Panc1 (cell line): Measurements from ENCODE around the gene ZNF845. TPM values are rescaled to one million over a fixed set of nuclear protein-coding genes. Genes with fewer than 3 reads are reported as not detected.

Experiments
- ATAC-seq: fragments of 200-7000 bp; cut with Tn5 transposase; 2 replicates; pipeline ENCODE4 v1.9.1; 2020; ENCODE audit warnings: mild to moderate bottlenecking, moderate library complexity
- BruUV-seq: library from RNA; stranded (reverse); fragments of 400-500 nt; replicated peaks from 2 replicates; lab custom pipeline; 2021; lab: Mats Ljungman, UMichigan
- CTCF ChIA-PET: fragments of 300-600 bp; sonication (Branson Sonifier 250); formaldehyde crosslinking; loops from one replicate; lab custom pipeline; 2022; ENCODE audit warnings: antibody characterized with exemption; lab: Charles Lee
- POLR2A ChIA-PET: fragments of 300-600 bp; sonication (Branson Sonifier 250); formaldehyde crosslinking; loops from one replicate; lab custom pipeline; 2022; ENCODE audit warnings: antibody characterized with exemption; lab: Charles Lee
- DNase-seq: peaks from one replicate; pipeline ENCODE4 v3.0.0-alpha.2; 2010; ENCODE audit warnings: low read depth, low spot score
- H3K27ac ChIP-seq: 2 replicates; pipeline ENCODE4 v1.5.1; 2011; ENCODE audit warnings: mild to moderate bottlenecking, low read length, inconsistent platforms
- H3K27me3 ChIP-seq: fragments of 200-500 bp; sonication (Bioruptor generic); 2 replicates; pipeline ENCODE4 v1.6.0; 2014; ENCODE audit warnings: low read length, inconsistent platforms; ENCODE audit not compliant: control insufficient read depth, insufficient read depth
- H3K36me3 ChIP-seq: fragments of 200-500 bp; sonication (Bioruptor generic); 2 replicates; pipeline ENCODE4 v1.5.1; 2014; ENCODE audit warnings: inconsistent platforms, mild to moderate bottlenecking, low read length, moderate library complexity; ENCODE audit not compliant: control insufficient read depth, insufficient read depth
- H3K4me1 ChIP-seq: 2 replicates; pipeline ENCODE4 v1.5.1; 2011; ENCODE audit warnings: inconsistent platforms, mild to moderate bottlenecking, low read length, moderate library complexity; ENCODE audit not compliant: control insufficient read depth, insufficient read depth
- H3K4me3 ChIP-seq, 2 experiments: 2 replicates each; pipeline ENCODE4 v1.5.1; 2011 to 2012; ENCODE audit warnings: low read depth in 2 of 2, low read length in 2 of 2, mild to moderate bottlenecking in 2 of 2, inconsistent platforms in 1 of 2, moderate library complexity in 1 of 2
- H3K9me3 ChIP-seq: fragments of 200-500 bp; sonication (Bioruptor generic); 2 replicates; pipeline ENCODE4 v1.5.1; 2014; ENCODE audit warnings: low read depth, mild to moderate bottlenecking, inconsistent platforms, low read length, moderate library complexity; ENCODE audit not compliant: control insufficient read depth, insufficient read depth
- POLR2AphosphoS5 ChIP-seq: IDR thresholded peaks from 2 replicates; pipeline ENCODE4 v1.6.1; 2012; ENCODE audit warnings: mild to moderate bottlenecking, low read depth, low read length, moderate library complexity
- SIN3A ChIP-seq: IDR thresholded peaks from 2 replicates; pipeline ENCODE4 v1.6.1; 2012; ENCODE audit warnings: low read depth, mild to moderate bottlenecking, low read length, moderate library complexity, borderline replicate concordance; ENCODE audit not compliant: insufficient read depth
- TCF7L2 ChIP-seq: IDR thresholded peaks from 2 replicates; pipeline ENCODE4 v1.6.1; 2011; ENCODE audit warnings: mild to moderate bottlenecking, low read depth, low read length, inconsistent platforms
- in situ Hi-C: cut with HindIII; loops from 2 replicates; pipeline ENCODE4 v1.10.0; 2016; ENCODE audit warnings: low sequenced_read_pairs, low pct_unique_long_range_greater_than_20kb
- intact Hi-C: fragments of 100-400 bp; cut with micrococcal nuclease; formaldehyde crosslinking; loops from one replicate; pipeline ENCODE4 v1.10.0; 2022; ENCODE audit not compliant: unreplicated experiment
- total RNA-seq: library from RNA; stranded (reverse); gene quantifications from one replicate; pipeline ENCODE4 v1.2.1, GENCODE V29; 2021; ENCODE audit not compliant: unreplicated experiment
- TF ChIP-seq, protein P1 (sequence below), 2 experiments: IDR thresholded peaks; 2 replicates each; pipeline ENCODE4 v1.6.1; 2011 to 2012; ENCODE audit warnings: low read depth in 2 of 2, control low read depth in 1 of 2, low read length in 1 of 2, mild to moderate bottlenecking in 1 of 2, moderate library complexity in 1 of 2; ENCODE audit not compliant: insufficient read depth in 1 of 2
- TF ChIP-seq, protein P2 (sequence below): fragments of 450-650 bp; IDR thresholded peaks from 2 replicates; pipeline ENCODE4 v1.5.1; 2017; ENCODE audit warnings: mild to moderate bottlenecking

The ZNF845 gene
- total RNA-seq, 1 experiment from 2014 or later = 12.3 TPM

DNA sequence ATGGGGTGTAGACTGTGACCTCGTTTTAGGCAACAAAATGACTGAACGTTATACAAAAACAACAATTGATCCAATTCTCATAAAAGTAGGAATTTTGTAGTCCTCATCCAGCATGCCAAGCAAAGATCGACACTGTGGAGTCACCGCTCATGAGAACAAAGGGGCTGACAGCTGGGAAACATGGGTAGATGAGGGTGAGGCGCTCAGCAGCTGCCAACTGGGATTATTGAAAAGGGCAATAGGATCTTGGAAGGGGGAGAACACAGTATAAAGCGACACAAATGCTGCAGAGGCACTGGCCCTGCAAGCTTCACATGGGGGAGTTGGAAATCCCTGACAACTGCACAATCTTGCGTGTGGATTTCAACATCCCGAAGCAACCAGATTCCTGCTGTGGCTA lies 56.0 kb downstream of the ZNF845 start:
- intact Hi-C loops (no loop called here), in situ Hi-C loops (no loop called here)
- ChIA-PET CTCF (no interaction called here), POLR2A (no interaction called here)
- Histone ChIP-seq H3K27ac (no peak overlapping the region), H3K36me3 (no peaks in the 10 kb centered on the region), H3K4me1 (no peaks in the 10 kb centered on the region), H3K9me3 (peaks cover 9% of the 10 kb centered on the region), H3K27me3 (no peaks in the 10 kb centered on the region), H3K4me3 (no peak overlapping the region)
- DNase-seq (no peak), ATAC-seq (no peak)
- TF ChIP-seq POLR2AphosphoS5 = no peak
- no TSS peak for BruUV-seq

DNA sequence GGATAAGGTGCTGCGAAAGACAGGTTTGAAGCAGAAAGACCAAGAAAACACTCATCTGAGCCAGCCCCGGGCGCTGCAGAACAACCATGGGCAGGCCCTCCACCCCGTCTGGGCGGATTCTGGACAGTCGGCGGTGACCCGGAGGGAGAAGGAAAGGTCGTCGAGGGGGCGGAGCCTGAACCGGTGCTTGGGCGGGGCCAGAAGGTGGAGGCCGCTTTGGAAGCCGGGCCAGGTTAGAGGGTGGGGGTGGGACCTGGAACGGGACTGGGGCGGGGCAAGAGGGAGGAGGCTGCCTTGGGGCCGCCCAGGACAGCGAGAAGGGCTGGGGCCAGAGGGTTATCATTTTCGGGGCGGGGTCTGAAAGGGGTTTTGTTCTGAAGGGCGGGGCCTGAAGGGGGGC lies 56.4 kb downstream of the ZNF845 start:
- BruUV-seq = no TSS peak
- Histone ChIP-seq H3K9me3 (peaks cover 5% of the 10 kb centered on the region), H3K27me3 (no peaks in the 10 kb centered on the region), H3K4me1 (no peaks in the 10 kb centered on the region), H3K36me3 (no peaks in the 10 kb centered on the region; the same call in 1 of the 2 replicates), H3K27ac (no peak overlapping the region), H3K4me3 (no peak overlapping the region)
- ATAC-seq (no peak), DNase-seq (no peak)
- in situ Hi-C loops = no loop called here
- intact Hi-C loops = no loop called here
- TF ChIP-seq POLR2AphosphoS5 = no peak
- TF ChIP-seq TCF7L2 = no peak
- TF ChIP-seq, protein P1, sequence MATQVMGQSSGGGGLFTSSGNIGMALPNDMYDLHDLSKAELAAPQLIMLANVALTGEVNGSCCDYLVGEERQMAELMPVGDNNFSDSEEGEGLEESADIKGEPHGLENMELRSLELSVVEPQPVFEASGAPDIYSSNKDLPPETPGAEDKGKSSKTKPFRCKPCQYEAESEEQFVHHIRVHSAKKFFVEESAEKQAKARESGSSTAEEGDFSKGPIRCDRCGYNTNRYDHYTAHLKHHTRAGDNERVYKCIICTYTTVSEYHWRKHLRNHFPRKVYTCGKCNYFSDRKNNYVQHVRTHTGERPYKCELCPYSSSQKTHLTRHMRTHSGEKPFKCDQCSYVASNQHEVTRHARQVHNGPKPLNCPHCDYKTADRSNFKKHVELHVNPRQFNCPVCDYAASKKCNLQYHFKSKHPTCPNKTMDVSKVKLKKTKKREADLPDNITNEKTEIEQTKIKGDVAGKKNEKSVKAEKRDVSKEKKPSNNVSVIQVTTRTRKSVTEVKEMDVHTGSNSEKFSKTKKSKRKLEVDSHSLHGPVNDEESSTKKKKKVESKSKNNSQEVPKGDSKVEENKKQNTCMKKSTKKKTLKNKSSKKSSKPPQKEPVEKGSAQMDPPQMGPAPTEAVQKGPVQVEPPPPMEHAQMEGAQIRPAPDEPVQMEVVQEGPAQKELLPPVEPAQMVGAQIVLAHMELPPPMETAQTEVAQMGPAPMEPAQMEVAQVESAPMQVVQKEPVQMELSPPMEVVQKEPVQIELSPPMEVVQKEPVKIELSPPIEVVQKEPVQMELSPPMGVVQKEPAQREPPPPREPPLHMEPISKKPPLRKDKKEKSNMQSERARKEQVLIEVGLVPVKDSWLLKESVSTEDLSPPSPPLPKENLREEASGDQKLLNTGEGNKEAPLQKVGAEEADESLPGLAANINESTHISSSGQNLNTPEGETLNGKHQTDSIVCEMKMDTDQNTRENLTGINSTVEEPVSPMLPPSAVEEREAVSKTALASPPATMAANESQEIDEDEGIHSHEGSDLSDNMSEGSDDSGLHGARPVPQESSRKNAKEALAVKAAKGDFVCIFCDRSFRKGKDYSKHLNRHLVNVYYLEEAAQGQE (IDR thresholded peaks at IDR 0.05; ENCODE audit: insufficient read depth in 1 of 2, low read depth in 2 of 2, low read length in 1 of 2) = no peak
- TF ChIP-seq SIN3A = no peak
- TF ChIP-seq, protein P2, sequence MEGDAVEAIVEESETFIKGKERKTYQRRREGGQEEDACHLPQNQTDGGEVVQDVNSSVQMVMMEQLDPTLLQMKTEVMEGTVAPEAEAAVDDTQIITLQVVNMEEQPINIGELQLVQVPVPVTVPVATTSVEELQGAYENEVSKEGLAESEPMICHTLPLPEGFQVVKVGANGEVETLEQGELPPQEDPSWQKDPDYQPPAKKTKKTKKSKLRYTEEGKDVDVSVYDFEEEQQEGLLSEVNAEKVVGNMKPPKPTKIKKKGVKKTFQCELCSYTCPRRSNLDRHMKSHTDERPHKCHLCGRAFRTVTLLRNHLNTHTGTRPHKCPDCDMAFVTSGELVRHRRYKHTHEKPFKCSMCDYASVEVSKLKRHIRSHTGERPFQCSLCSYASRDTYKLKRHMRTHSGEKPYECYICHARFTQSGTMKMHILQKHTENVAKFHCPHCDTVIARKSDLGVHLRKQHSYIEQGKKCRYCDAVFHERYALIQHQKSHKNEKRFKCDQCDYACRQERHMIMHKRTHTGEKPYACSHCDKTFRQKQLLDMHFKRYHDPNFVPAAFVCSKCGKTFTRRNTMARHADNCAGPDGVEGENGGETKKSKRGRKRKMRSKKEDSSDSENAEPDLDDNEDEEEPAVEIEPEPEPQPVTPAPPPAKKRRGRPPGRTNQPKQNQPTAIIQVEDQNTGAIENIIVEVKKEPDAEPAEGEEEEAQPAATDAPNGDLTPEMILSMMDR = no peak
- ChIA-PET POLR2A (no interaction called here), CTCF (no interaction called here)

DNA sequence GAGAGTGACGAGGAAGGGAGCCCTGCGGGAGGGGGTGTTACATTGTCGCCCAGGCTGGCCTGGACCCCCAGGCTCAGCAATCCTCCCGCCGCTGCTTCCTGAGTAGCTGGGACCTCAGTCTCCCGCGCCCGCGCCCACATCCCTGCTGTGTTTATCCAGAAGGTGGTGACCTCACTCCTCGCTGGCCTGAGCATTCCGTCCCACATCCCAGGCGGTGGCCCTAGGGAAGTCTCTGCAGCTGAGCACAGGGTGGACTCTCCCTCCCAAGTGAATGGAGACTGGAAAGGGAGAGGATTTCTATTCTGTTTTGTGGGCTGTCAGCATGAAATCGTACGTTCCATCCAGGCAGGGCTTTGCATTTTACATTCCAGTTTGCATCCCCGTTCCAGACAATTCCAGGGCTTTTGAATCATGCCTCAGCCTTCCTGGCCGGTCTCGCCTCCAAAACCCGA lies 61.0 kb downstream of the ZNF845 start:
- Histone ChIP-seq H3K36me3 (peaks cover 3% of the 10 kb centered on the region; the same call in 1 of the 2 replicates), H3K4me3 (peak overlapping the region; percentile 86 to 88), H3K27ac (peak overlapping the region; percentile 91), H3K27me3 (no peaks in the 10 kb centered on the region), H3K9me3 (no peaks in the 10 kb centered on the region), H3K4me1 (peaks cover 3% of the 10 kb centered on the region; the same call in 1 of the 2 replicates)
- intact Hi-C loops = no loop called here
- TF ChIP-seq SIN3A (no peak), TCF7L2 (no peak), POLR2AphosphoS5 (no peak)
- TF ChIP-seq, protein P1 (IDR thresholded peaks at IDR 0.05; ENCODE audit: insufficient read depth in 1 of 2, low read depth in 2 of 2, low read length in 1 of 2) = no peak
- TF ChIP-seq, protein P2 = no peak
- ATAC-seq (peak; percentile 75), DNase-seq (peak; percentile 30)
- CTCF ChIA-PET = no interaction called here
- BruUV-seq = no TSS peak
- POLR2A ChIA-PET = no interaction called here
- in situ Hi-C loops = no loop called here
